Suppressor macrophage treated with lipopolysaccharide for 1 hour (primary cell): ENCODE results near the gene MORN2.

ENCODE experiments used
- DNase-seq, 3 donors: peaks; one replicate each; pipeline ENCODE4 v3.0.0-alpha.2; 2020 to 2022

MORN2 gene

DNA sequence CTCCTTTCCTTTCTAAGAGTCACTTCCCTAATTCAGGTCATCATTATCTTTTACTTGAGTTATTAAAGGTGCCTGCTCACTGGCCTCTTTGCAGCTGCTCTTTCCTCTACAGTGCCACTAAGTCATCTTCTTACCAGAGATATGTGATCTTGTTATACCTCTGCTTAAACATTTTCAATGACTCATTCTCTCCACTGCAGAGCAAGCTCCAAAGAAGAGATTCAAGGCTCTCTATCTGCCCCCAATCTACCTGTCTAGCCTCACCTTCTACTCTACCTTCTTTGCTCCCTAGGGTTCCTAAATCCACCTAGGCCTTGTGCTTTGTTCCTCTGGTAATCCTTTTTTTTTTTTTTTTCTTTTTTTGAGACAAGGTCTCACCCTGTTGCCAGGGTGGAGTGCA, 17.0 kb downstream of the MORN2 start:
- no peak for DNase-seq

DNA sequence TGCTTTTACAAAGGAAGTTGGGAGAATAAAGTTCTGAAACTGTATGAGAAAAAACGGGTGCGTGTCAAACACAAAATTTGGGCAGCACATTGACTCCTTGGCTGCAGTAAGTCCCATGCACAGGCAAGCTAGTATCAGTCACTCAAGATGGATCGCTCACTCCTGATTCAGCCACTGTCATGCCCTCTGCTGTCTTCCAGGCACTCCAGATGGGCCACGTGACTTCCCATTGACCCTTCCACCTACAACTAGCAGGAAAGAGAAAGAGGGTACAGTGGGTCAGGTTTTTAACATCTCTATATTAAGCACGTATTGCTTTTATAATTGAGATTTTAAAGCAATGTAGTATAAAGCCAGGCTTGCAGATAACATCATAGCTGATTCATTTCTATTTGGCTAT, 22.5 kb downstream of the MORN2 start:
- peak in 2 of 3 donors; percentile 10 to 26 for DNase-seq

- no peak for DNase-seq
These were observed 24.9 kb downstream of the MORN2 start for GRCh38 chr2:38900726-38901125.

GRCh38 chr2:38905251-38905650, 29.5 kb downstream of the MORN2 start:
- peak; percentile 12 to 45 (median 32) for DNase-seq

DNA sequence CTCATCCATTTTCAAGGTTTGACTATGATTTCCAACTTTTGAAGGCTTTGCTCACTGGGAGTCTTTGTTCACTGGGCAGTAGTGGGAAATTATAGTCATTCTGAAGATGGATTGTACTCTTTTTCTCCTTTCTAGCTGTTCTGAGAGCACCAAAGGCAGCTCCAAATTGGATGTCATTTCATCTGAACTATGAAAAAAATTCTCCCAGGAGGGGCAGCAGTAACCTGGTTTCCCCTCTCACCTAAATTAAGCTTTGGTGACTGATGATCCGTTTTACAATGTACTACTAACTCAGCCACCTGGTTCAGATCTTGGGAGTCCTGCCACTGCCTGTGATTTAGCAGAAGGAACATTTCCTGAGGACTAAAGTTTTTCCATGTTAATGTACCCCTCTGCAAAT, 31.5 kb downstream of the MORN2 start:
- DNase-seq: no peak

DNA sequence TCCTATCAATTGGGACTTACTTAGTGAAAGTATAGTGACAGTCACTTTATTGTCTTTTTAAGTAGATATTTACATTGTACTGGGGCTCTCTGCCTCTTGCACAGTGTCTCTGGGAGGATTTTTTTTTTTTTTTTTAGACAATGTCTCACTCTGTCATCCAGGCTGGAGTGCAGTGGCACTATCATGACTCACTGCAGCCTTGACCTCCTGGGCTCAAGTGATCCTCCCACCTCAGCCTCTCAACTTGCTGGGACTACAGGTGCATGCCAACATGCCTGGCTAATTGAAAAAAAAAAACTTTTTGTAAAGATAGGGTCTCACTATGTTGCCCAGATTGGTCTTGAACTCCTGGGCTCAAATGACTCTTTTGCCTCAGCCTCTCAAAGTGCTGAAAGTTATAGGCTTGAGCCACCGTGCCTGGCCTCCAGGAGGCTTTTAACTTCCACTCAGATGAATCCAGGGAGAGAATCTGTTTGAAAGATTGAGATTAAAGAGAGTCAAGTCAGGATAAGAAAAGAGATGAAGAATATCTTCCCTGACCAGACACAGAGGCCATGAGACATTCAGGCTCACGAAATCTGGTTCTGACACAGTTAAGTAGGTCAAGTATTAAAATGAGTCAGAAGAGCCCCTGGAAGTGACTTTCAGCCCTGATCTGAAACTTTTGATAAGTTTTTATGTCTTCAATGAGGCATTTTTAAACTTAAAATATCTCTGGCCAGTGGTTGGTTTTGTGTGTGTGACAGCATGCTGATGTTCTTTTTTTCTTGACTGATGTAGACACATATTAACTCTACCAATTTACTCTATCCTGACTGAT, 32.2 kb downstream of the MORN2 start:
- DNase-seq: peak in 1 of 3 donors; percentile 8

GRCh38 chr2:38909872-38910271, 34.1 kb downstream of the MORN2 start:
- DNase-seq: no peak

DNA sequence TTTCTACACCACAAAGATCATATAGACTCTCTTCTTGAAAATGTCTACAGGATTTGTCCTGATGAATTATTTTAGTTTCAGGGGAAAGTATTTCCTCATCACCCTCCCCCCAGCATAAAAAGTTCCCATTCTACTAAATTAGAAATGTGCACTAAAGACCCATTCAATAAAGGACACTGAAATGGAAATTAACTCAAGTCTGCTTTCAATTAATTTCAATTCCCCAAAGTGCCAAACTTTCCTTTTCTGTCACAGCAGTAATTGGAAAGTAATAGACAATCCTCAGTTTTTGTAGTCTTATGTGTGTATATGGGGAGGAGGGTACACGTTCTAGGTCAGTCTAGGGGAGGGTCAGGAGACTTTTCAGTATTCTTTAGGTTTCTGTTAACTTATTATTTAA, 35.4 kb downstream of the MORN2 start:
- DNase-seq: no peak

- DNase-seq: no peak
These were observed 36.8 kb downstream of the MORN2 start for GRCh38 chr2:38912619-38913018.

GRCh38 chr2:38922389-38922788, 46.6 kb downstream of the MORN2 start:
- DNase-seq: no peak

DNA sequence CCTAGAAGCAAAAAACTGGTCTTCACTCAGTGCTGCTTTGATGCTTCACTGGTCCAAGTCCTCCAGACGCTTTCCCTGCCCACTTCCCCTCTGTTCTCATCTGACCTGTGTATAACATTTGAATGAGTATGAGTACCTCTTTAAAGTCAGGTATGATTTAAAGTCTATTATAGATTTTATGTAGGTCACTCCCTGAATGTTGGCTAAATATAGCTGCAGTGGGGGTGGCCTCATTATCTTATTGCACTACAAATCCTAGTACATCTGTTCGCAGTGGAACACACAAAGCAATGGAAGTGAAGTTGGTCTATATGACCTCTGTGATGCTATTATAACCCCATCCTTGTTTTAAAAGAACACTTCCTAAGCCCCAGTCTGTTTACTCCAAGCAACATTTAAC, 47.1 kb downstream of the MORN2 start:
- DNase-seq: no peak

GRCh38 chr2:38925982-38926381, 50.2 kb downstream of the MORN2 start:
- DNase-seq: no peak

- DNase-seq: no peak
These were observed 54.8 kb downstream of the MORN2 start for GRCh38 chr2:38930600-38930999.
